Stimulated activated CD8-positive, alpha-beta memory T cell treated with anti-CD3 and anti-CD28 coated beads, Interleukin-2, amount 100 ng/mL, for 48 hours (primary cell): Measurements from ENCODE around the gene APBB2.
"Not testable (repeated sequence)": the region's sequence is repeated elsewhere in the genome, so short reads cannot be mapped to it uniquely, and the experiment has no call there.

Experiments used
- DNase-seq, 2 donors: peaks; one replicate each; pipeline ENCODE4 v3.0.0-alpha.2; 2020; ENCODE audit warnings: low read depth in 2 of 2

Gene APBB2

DNA sequence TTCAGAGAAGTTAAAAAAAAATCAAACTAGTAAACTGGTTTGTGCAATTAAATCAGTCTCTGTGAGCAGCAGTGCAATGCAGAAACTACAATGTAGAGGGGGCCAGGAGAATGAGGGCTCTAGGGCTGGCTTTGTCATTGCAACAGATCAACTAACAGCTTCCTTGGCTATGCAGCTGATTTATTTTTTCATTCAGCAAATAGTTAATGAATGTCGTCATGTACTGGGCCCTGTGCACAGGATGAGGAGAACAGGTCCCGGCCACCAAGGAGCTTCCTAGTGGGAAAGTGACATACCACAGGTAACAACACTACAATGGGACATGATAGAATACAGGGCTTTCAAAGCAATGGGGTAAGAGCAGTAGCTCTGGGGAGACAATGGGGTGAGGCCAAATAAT is 274.5 kb downstream of the APBB2 start:
- no peak for DNase-seq

DNA sequence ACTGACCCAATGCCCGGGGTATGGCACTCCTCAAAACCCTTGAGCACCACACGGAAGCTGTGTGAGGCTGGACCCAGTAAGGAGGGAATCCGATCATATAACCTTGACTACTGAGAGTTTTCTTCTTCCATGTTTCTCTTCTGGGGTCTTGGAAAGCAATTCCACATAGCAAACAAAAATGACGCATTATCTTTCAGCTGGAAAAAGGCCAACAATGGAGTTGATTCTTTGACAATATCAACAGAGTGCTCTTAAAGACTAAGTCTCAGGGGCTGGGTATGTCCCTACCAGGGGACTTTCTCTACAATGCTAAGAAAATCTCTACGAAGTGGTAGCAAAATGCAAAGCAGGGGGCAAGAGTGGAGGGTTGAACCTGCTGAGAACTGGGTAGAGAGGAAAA is 276.0 kb downstream of the APBB2 start:
- no peak for DNase-seq

DNA sequence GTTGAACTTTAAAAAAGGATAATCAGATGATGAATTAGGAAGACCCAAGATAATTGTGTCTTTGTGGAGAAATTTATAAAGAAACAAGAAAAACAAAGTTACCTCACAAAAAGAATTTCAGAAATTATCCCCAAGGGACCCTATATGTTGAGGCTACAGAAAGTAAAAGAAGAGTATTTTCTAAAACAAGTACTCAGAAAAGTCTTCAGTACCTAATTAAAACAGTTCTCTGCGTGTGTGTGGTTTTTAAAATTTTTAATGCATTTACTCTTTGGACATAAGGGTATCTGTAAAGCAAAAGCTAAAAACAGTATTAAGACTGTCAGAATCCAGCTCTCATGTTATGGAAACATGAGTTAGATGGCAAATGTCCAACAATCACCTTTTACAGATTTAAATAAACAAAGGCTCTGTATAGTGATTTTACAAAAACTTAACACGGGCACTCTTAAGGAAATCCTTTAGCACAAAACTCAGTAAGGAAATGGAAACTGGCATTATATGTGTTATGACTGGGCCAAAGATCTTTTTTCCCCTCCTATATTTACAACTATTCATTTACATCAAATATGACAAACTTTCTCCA is 277.1 kb downstream of the APBB2 start:
- no peak for DNase-seq

DNA sequence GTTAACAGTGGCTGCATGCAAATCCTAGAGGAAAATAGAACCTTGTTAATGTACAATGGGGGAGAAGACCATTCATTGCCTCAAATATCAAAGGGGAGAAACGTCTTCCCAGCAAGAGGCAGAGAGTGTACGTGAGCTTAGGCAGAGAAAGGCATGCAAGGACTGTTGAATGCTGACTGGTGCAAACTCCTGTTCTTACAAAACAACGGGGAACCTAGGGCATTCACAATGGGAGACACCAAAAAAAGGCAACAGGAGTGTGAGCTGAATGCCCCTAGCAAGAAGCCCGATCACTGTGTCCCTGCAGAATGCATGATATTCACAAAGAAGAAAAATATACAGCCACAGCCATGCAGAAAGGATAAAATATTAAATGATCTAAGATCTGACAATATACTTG is 279.7 kb downstream of the APBB2 start:
- DNase-seq: no peak

DNA sequence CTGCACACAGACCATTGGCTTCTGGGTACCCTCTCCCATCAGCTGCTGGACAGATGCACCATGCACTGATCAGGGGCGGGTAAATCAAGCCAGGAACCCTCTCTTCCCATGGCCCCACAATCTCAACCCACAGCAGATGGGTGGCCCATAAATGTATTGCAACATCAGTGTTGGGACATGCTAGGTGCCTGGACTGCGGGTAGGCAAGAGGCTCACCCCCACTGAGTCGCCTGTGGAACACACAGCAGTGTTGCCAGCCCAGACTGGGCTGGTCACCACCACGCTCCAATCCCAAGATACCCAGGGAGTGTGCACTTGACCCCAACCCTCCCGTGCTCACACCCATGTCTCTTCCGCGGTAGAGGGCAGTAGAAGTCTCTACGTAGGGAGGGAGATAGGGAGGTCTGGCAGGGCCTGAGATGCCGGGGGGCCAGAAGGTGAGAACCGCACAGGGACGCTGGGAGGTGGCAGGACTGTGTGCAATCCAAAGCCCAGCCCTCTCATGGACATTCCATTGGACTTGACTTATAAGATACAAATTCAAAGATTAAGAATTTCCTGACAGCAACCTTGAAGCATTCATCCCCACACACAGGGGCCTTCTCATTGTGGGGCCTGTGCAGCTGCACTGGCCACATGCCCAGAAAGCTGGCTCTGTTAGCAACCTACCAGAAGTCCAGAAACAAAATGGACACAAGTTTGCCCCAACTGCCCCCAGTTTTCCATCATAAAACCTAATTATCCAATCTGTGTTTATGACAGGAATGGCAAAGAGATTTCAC is 280.9 kb downstream of the APBB2 start:
- no peak for DNase-seq

DNA sequence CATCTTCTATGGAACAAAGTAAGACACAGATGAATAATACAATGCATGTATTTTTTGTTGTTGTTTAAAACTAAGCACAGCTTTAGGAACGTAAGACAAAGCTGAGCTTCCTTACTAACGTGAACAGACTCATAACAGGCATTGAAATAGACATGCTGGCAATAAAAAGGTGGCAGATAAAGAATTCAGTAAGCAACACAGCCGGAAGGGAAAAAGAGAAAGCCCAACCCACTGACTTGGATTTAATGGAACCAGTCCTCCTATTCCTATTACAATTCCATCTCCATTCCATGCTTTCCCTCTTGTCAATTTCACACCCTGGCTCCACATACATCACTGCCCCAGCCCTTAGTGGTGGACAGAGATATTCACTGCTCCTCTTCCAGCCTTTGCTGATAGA is 282.5 kb downstream of the APBB2 start:
- DNase-seq: no peak

DNA sequence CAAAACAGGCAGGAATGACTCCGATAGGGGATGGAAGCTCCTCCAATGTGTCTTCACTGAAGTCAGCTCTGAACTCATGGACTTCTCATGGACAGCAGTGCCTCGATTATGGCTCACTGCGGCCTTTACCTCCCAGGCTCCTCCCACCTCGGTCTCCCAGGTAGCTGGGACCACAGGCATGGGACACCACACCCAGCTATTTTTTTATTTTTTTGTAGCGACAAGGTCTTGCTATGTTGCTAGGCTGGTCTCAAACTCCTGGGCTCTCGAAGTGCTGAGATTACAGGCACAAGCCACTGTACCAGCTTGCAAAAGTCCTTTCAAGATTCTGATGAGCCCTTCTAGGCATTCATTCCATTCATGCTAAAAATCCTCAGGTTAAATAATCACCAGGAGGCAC is 283.1 kb downstream of the APBB2 start:
- DNase-seq: no peak

DNA sequence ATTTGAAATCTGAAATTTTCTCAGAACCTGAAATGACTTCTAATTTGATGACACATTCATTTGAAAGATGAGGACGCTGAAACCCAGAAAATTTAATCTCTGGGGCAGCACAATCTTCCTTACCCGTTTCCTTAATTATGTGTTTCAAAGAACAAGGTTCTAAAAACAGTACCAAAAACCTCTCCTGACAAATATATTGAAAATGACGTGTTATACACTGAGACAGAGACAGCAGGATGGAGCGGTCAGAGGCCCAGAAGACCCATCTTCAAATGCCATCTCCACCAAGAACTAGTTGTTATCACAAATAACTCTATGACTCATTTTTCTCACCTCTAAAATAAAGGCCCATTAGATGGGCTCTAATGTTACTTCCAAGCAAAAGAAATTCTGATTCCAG is 287.3 kb downstream of the APBB2 start:
- DNase-seq: no peak

DNA sequence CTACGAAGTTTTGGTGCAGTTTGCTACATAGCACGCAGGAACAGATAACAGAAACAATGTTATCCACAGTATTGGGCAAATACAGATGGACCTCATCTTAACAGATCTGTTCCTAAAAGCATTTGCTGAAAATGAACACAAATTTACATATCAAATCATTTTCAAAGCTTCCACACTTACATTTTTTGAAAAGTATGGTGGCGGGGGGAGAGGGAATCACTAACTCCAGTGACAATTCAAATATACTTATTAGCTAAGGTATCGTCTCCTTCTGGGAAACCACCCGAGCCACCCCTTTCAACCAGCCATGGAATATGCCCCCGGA is 289.6 kb downstream of the APBB2 start:
- DNase-seq: no peak

DNA sequence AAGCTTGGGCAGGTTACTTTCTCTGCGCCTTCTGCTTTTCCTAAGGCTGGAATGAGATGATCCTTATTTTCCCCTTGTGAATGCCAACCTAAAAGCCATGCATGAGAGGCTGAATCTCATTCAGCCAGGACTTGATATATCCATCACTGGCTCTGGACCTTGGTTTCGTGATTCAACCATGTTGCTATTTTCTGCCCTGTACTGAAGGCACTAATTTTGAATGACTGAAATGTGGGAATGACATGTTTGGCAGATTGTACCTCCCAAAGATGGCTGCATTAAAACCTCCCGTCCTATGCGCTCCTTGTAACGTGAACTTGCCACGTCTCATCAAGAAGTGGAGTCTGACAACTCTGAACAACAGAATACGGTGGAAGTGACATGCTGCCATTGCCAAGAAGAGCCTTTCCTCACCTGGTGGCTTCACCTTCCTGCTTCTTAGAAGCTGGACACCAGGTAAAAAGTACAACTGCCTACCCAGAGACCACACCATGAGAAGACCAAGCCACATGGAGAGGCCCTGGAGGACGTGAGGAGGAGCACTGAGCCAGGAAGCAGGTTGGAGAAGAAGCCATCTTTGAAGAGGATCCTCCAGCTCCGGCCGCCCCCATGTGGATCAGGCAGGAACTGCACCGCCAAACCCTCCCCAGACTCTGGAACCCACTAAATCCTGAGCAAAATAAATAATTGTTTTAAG is 290.1 kb downstream of the APBB2 start:
- DNase-seq: peak; percentile 61 to 78

DNA sequence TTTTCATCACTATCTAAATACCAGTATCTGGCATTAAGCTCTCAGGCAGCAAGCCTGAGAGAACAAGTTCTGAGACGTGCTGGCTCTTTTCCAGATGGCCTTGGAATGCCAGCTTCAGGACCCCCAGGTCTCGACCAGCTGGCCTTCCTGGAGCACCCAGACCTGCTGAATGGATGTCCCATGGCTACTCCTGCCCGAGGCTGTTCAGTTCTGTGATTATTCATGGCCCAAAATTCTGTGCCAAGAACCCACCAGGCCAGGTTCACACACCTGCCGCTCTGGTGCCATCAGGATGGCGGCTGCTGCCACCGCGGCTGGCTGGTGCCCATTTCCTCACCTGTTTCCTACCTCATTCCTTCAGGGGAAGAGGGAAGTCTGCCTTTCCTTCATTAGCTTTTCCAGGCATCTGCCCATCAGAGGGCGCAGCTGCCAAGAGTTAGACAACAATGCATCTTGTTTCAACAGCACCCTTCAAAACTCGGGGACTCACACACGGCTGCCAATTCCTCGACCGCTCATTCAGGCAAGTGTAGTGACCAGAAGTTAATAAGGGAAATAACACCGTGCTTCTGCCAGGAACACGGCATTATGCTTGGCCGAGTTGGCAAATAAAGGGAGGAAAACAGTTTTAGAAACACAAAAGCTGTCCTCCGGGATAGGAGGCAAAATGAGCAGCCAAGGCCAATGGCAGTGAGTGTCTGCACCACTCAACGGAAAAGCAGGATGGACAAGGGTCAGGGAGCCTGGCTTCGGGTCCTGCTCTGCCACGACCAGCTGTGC is 290.8 kb downstream of the APBB2 start:
- DNase-seq: no peak

DNA sequence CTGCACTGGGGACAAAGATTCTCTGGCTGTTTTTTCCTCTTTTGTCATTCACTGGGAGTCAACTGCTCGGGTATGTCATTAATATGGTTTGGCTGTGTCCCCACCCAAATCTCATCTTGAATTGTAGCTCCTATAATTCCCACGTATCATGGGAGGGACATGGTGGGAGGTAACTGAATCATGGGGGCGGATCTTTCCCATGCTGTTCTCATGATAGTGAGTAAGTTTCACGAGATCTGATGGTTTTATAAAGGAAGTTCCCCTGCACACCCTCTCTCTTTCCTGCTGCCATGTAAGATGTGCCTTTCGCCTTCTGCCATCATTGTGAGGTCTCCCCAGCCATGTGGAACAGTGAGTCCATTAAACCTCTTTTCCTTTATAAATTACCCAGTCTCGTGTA is 294.4 kb downstream of the APBB2 start:
- not testable (repeated sequence) for DNase-seq

DNA sequence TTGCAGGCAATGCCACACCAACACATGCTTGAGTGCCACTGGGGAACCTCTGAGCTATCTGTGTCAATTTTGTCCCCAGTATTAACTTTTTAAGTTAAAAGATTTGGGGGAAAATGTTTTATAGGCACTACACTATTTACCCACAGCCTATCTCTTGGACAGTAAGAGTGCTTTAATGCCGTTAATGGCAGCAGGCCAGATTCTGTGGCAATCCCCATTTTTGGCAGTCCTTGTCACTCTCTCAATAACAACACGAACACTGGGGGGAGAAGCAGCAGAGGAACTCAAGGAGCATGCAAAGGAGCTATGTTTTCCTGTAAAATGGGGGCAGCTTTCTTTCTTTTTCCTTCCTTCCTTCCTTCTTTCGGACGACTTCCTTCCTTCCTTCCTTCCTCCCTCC is 296.0 kb downstream of the APBB2 start:
- no peak for DNase-seq

DNA sequence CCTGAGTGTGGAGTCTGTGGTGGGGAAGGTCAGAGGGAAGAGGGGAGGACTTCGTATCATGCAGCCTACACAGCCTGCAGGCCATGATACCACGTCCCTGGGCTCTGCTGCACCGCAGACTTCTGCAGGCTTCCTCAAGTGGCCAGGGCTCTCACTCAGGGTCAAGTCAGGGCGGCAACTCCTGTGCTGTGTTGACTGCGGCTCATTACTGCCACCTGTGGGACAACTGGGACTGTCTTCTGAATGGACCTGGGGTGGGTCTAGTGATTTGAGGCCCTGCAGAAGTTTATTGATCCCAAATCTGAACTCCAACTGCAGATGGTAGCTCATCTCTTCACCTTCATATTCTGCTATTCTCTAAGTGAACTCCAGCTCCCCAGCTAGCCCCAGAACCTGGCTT is 297.5 kb downstream of the APBB2 start:
- DNase-seq: peak; percentile 20 to 49

DNA sequence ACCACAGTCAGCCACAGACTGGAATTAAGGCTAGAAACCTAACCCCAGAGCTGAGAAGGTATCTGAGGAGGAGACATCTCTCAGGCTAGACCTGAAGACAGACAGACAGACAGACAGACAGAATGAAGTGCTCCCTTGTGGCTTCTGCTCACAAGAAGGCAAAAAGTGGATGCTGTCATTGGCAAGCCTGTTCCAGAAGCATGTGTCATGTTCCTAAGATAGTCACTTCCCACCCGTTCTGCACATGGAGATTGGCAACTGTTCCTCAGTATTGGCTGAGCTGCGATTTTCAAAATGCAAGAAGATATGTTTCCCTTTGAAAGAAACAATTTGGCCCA is 298.2 kb downstream of the APBB2 start:
- DNase-seq: no peak

DNA sequence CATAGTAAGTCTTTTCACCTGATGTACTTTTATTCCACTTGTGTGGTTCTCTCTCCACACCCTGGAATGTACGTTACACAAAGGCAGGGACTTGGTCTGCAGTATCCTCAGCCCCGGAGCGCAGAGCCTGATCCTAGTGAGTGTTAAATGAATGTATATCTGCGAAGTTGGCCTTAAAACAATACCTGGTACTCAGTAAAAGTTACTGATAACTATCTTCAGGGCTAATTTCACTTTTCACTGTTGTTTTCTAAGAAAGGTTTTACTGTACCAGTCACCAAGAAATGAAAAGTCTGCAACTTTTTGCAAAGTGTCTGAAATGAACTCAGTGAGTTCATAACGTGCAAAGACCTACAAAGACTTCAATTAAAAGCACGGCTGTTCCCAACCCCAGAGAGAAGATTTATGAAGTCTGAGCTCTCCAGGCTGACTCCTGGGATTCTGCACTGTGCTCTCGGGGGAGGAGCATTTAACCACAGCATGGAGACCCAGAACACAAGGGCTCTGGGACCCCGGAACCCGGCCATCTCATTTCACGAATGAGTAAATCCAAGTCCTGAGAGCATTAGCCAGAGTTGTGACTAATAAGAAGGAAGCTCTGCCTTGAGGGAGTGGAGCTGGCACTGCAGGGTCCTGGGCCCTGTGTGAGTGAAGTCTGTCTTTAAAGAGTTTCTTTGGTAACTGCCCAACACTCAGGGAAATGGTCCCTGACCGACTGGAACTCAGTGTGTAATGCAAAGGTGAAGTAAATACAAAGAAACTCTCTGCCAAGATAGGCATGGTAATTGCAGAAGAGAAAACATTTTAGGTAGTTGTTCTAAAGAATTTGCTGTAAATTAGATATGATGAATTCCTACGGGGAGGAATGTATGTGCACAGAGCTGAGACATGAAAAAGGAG is 298.8 kb downstream of the APBB2 start:
- no peak for DNase-seq

DNA sequence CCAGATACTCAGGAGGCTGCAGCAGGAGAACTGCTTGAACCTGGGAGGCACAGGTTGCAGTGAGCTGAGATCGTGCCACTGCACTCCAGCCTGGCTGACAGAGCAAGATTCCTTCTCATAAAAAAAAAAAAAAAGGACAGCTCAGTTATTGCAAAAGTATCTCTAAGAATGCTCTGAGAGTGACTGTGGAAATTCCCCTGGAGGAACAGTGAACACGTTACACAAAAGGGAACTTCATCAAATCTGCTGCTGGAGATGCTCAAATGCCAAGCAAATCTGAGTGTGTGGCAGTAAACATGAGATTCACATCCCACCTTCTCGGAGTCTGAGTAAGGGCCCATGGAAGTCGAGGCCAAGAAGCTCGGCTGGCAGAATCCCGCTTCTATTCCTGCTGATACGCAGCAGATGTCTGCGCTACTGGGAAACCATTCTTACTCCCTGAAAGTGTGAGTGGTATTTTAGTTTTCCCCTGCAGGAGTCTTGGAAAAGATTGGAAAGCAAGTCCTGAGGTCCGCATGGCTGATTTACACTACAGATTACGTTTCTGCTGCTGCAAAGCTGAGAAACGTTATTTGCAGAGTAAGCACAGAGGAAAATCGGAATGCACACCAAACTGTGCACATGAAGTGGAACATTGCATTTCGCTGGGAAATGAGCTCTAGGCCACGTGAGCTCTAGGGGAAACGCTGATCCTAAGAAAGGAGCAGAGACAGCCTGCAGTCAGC is 301.7 kb downstream of the APBB2 start:
- DNase-seq: no peak

DNA sequence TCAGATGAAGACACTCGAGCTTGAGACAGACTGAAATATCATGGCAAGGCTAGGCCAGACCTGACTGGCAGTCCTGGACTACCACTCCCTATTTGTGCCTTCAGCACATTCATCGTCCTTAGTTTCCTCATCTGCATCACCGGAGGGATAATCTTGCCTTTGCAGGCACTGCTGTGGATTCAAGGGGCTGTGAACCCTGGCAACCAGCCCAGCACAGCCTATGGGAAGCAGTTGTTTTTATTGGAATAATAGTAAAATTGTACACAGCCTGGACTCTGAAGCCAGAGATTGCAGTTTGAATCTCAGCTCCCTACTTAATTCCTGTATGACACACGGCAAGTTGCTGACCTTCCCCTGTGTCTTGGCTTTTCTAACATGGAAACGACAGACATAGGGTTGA is 303.6 kb downstream of the APBB2 start:
- no peak for DNase-seq

DNA sequence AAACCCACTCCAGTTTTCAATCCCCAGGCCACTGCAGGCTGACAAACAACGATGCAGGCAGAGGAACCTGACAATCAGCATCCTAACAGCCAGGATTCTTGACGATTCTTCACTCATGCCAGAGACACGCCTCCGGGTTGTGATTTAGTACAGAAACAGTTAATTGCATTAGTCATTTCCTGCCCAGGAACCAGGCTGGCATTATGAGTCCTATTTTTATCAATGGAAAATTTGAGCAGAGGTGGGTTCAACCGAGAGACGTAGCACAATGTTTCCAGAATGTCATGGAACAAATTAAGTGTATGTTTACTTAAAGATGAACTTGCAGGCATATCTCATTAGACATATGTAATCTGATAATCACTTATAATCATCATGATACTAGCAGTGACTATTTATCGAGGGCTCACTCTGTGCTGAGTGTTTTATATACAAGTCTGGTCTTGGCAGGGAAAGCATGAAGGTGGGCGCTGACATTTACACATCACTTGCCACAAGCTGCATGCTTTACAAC is 304.9 kb downstream of the APBB2 start:
- DNase-seq: peak; percentile 11 to 23

DNA sequence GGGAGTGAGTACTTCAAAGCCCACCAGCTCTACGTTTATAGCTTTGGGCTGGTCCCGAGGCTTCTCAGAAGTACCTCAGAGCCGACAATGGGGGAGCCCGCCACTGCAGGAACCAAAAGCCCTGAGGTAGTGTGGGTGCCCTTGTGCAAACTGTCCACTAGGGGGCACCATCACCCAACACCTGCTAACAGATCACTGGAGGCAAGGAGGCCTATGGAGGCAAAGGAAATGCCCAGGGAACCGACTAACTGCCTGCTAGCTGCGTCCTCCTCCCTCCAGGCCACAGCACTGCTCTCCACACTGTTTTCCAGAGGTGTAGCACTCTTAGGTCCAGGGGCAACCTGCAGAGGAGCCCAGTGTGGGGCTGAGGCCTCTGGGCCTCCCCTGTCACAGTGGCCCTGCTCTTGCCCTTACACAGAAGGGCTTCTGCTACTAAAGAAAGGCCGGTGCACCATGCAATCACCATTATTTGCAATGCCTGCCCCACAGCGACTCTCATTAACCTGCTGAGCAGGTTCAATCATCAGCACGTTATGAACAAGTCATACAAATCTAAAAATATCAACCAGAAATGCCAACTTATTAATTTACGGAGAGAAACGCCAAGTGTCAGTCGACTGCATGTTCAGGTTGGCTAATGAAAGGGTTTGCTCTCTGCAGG is 305.5 kb downstream of the APBB2 start:
- peak; percentile 47 to 62 for DNase-seq
